Stimulated activated CD4-positive, alpha-beta T cell treated with anti-CD3 and anti-CD28 coated beads, TNF-alpha, amount 100 ng/mL, for 1 hour (primary cell): ENCODE measurements around the gene TMBIM6.
"Not testable (repeated sequence)": the region's sequence is repeated elsewhere in the genome, so short reads cannot be mapped to it uniquely, and the experiment has no call there.

Source experiments
- DNase-seq, 3 donors: peaks; one replicate each; pipeline ENCODE4 v3.0.0-alpha.2; 2020; ENCODE audit warnings: low read depth in 3 of 3, low spot score in 1 of 3

The TMBIM6 gene

GRCh38 chr12:49728446-49728845 is 12.9 kb upstream of the TMBIM6 start:
- DNase-seq: no peak

GRCh38 chr12:49730050-49730449 is 11.3 kb upstream of the TMBIM6 start:
- DNase-seq: no peak

GRCh38 chr12:49730568-49731101 is 10.7 kb upstream of the TMBIM6 start:
- DNase-seq: no peak

GRCh38 chr12:49733219-49734017 is 7.9 kb upstream of the TMBIM6 start:
- DNase-seq: no peak

DNA sequence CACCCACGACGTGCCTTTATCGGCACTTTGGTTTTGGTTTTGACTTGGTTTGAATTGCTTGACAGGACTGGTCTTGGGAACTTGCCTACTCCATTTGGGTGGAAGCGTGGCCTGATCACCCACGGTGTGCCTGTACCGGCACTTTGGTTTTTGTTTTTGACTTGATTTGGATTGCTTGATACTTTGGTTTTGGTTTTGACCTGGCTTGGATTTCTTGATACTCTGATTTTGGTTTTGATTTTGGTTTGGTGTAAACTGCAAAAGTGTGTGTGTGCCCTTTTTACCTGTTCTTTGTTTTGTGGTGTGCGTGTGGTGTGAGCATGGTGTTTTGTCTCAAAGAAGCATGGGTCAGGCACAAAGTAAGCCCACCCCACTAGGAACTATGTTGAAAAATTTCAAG is 6.5 kb upstream of the TMBIM6 start:
- not testable (repeated sequence) for DNase-seq

DNA sequence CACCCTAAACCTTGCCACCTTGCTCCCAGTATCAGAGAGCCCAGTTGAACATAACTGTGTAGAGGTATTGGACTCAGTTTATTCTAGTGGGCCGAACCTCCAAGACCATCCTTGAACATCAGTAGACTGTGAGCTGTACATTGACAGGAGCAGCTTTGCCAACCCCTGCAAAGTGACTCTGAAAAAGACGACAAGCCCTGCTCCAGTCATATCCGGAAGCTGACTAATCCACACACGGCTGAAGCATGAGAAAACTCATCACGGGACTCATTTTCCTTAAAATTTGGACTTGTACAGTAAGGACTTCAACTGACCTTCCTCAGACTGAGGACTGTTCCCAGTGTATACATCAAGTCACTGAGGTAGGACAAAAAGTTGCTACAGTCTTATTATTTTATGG is 2.6 kb upstream of the TMBIM6 start:
- not testable (repeated sequence) for DNase-seq

DNA sequence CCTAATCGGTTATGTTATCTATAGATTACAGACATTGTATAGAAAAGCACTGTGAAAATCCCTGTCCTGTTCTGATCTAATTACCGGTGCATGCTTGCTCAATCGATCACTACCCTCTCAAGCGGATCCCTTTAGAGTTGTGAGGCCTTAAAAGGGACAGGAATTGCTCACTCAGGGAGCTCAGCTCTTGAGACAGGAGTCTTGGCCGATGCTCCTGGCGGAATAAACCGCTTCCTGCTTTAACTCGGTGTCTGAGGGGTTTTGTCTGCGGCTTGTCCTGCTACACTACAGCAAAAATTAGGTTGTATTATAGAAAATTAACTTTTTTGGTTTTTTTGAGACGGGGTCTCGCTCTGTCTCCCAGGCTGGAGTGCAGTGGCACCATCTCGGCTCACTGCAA is 1.1 kb upstream of the TMBIM6 start:
- not testable (repeated sequence) for DNase-seq

- peak; percentile 54 to 70 (median 67) for DNase-seq
Observed at GRCh38 chr12:49741882-49742620, 694 bp downstream of the TMBIM6 start.

DNA sequence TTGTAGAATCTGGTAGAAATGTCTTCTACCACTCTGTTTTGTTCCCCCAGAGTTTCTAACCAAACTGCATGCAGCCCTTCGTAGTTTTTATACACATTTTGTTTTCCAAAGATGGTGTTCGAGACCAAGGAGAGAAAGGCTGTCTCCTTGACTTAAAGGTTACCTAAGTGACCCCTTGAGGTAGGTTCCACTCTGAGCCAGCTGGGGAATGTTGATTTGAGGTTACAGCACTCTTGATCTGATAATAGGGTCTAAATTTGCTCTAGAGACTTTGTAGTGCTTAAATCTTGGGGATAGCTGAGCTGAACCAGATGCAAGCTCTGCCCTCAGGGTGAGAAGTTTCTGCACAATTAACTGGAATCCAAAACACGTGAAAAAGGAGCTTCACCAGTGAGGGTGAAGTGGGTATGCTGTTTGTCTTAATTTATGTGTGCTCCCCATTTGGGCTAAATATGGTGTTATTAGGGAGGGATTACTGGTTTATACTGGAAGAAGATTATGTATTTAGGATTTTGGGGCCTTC is 3.1 kb downstream of the TMBIM6 start:
- no peak for DNase-seq

GRCh38 chr12:49748306-49748705 is 6.9 kb downstream of the TMBIM6 start:
- no peak for DNase-seq

DNA sequence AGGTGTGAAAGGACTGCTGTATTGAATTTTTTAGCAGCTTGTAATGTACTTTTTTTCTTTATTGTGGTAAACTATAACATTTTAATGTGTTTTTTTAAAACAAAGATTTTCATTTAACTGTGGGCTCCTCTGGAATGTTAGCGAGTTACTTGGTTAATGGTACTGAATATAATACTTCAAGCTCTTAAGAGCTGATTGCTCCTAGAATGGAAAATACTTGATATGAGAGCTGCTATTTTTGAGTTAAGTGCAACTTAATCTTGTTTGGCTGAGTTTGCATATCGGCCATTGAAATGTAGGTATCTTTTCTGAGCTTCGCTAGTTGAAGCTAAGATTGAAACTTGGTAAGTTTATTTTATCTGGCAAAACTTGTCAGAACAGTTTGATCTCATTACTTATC is 7.4 kb downstream of the TMBIM6 start:
- DNase-seq: no peak

GRCh38 chr12:49750027-49750995 is 9.0 kb downstream of the TMBIM6 start:
- no peak for DNase-seq

DNA sequence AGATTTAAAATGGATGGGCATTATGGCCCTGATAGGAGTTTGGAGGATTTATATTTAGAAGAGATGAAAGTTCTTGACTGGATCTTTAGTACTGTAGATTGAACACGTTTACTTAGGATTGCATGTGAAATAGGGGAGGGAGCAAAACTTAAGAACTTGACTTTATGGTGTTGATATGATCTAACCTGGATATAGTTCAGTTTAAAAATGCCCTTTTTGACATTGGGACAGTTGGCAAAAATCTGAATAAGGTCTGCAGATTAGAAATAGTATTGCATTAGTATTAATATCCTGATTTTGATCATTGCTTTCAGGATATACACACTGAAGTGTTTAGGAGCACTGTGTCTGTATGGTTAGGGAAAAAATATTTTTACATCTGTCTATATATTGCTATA is 9.6 kb downstream of the TMBIM6 start:
- no peak for DNase-seq

GRCh38 chr12:49761677-49762467 is 20.5 kb downstream of the TMBIM6 start:
- no peak for DNase-seq

- no peak for DNase-seq
Observed at GRCh38 chr12:49762468-49762847, 21.1 kb downstream of the TMBIM6 start.

DNA sequence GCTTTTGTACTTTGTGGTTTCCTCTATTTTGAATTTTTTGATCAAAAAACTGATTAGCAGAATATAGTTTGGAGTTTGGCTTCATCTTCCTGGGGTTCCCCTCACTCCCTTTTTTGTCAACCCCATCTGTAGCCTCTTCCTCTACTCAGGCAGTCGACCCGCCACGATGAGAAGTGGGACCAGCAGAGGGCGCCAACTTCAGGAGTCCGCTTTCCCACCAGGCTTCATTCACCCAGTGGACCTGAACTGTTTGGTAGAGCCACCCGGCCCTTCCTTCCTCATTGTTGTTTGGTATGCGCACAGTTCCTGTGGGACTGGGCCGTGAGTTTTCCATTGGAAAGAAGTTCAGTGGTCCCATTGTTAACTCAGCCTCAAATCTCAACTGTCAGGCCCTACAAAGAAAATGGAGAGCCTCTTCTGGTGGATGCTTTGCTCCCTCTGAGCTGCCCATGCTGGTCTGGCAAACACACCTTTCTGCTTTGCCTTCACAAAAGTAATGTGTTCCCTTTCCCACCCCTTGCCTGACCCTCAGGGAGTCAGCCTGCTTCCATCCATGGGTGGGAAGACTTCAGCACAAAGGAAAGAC is 21.7 kb downstream of the TMBIM6 start:
- DNase-seq: peak; percentile 45 to 69 (median 55)

GRCh38 chr12:49764126-49764525 is 22.8 kb downstream of the TMBIM6 start:
- DNase-seq: no peak

DNA sequence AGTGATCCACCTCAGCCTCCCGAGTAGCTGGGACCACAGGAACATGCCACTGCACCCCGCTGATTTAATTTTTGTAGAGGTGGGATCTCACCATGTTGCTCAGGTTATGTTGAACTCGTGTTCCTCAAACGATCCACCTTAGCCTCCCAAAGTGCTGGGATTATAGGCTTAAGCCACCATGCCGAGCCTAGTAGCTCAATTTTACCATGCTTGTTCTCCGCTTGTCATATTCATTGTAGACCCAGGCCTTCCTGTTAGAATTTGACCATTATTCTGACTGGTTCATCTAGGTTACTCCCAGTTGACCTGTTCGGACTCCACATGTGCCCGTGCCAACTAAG is 24.7 kb downstream of the TMBIM6 start:
- DNase-seq: no peak

- DNase-seq: no peak
Observed at GRCh38 chr12:49767333-49767732, 26.0 kb downstream of the TMBIM6 start.

GRCh38 chr12:49773102-49773501 is 31.7 kb downstream of the TMBIM6 start:
- not testable (repeated sequence) for DNase-seq
